HG03159 (cell line): ENCODE results near the gene KLF16.
"Not testable (repeated sequence)": the region's sequence is repeated elsewhere in the genome, so short reads cannot be mapped to it uniquely, and the experiment has no call there.

Experiments used
- ATAC-seq: cut with Tn5 transposase; IDR thresholded peaks from one replicate; pipeline ENCODE4 v1.9.1; 2021; ENCODE audit warnings: mild to moderate bottlenecking, moderate library complexity; ENCODE audit not compliant: unreplicated experiment

KLF16 gene

DNA sequence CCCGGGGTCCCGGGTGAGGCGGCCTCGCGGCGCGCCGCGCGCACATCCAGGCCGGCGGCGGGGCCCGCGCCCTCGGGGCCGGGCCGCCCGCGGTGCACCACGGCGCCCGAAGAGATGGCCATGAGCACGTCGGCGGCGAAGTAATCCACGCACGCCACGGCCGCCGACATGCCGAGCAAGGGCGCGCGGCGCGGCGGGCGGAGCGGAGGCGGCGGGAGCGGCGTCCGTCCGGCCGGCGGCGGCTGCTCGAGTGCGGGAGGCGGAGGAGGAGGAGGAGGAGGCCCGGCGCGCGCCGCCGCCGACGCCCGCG lies at the start of gene KLF16:
KLF16 (minus strand) TSS at position 252 of the 310 bp plus-strand sequence; CDS start at position 170, 82 bp downstream.
- peak; percentile 1 for ATAC-seq

DNA sequence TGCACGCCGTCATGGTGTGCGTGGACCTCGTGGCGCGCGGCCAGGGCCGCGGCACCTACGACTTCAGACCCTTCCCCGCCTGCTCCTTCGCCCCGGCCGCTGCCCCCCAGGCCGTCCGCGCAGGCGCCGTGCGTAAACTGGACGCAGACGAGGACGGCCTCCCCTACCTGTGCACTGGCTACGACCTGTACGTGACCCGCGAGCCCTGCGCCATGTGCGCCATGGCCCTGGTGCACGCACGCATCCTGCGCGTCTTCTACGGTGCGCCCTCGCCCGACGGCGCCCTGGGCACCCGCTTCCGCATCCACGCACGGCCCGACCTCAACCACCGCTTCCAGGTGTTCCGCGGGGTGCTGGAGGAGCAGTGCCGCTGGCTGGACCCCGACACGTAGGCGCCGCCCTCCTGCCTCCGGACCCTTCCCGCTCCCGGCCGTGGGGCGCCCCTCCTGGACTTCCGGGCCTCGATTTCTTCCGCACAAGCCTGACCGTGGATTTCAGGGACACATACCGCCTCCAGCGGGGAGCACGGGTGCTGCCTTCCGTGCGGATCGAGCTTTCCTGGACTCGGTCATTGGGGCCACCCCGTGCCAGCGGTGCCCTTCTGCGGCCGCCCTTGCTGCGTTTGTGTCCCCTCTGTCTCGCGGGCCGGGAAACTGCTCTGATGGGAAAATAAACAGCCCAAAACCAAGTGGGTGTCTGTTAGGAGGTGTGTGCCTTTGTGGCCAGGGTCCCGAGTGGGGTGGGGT lies 49.6 kb upstream of the KLF16 start:
- no peak for ATAC-seq

DNA sequence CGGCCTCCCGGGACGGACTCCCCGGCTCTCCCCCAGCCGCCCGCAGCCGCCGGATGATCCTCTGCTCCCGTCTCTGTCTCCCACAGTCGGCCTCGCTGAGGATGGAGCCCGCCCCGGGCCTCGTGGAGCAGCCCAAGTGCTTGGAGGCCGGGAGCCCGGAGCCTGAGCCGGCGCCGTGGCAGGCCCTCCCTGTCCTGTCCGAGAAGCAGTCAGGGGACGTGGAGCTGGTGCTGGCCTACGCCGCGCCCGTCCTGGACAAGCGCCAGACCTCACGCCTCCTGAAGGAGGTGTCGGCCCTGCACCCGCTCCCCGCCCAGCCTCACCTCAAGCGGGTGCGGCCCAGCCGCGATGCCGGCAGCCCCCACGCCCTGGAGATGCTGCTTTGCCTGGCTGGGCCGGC lies 48.6 kb upstream of the KLF16 start:
- ATAC-seq: no peak

DNA sequence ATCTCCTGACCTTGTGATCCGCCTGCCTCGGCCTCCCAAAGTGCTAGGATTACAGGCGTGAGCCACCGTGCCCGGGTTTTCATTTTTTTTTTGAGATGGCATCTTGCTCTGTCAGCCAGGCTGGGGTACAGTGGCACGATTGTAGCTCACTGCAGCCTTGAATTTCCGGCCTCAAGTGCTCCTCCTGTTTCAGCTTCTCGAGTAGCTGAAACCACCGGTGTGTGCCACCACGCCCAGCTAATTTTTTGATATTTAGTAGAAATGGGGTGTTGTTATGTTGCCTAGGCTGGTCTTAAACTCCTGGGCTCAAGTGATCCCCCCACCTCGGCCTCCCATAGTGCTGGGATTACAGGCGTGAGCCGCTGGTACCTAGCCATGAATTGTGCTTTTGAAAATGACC lies 47.7 kb upstream of the KLF16 start:
- ATAC-seq: no peak

DNA sequence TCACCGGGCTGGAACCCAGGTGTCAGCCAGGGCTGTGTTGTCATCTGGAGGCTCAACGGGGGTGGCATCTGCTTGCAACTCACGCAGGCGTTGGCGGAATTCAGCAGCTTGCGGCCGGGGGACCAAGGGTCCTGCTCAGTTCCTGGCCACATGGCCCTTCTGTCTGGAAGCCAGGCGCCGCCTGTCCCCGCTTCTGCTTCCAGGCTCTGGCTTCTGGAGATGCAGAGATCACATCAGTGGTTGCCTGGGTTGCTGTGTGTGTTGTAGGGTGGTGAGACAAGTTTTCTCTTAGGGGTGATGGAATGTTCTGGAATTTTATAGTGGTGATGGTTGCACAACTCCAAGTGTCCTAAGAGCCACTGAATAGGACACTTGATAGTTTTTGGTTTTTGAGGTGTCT lies 46.8 kb upstream of the KLF16 start:
- ATAC-seq: no peak

DNA sequence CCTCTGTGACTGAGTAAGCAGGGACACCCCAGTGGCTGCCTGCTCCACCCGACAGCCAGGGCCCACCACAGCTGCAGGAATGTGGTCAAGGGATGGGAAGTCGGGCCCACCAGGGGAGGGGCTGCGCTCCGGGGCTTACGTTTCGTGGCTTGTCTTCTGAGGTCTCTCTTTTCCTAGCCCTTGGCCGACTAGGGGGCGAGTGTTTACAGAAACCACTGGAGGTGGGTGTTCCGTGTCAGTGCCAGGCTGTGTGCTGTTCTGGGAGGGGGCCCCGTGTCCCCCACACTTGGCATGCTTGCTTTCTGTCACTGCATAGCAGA lies 46.3 kb upstream of the KLF16 start:
- no peak for ATAC-seq

DNA sequence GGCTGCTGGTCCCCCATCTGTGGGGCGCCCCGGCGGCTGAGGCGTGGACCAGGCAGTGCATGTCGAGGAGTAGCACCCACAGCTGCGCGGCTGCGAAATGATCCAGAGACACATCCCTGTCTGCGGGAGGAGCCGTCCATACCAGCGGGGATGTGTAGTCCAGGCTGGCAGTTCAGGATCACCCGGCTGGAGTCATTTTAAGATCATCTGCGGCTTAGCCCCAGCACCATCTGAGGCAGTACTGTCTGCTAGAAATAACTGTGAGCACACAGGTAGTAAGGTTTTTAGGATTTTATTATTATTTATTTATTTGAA lies 44.9 kb upstream of the KLF16 start:
- no peak for ATAC-seq

DNA sequence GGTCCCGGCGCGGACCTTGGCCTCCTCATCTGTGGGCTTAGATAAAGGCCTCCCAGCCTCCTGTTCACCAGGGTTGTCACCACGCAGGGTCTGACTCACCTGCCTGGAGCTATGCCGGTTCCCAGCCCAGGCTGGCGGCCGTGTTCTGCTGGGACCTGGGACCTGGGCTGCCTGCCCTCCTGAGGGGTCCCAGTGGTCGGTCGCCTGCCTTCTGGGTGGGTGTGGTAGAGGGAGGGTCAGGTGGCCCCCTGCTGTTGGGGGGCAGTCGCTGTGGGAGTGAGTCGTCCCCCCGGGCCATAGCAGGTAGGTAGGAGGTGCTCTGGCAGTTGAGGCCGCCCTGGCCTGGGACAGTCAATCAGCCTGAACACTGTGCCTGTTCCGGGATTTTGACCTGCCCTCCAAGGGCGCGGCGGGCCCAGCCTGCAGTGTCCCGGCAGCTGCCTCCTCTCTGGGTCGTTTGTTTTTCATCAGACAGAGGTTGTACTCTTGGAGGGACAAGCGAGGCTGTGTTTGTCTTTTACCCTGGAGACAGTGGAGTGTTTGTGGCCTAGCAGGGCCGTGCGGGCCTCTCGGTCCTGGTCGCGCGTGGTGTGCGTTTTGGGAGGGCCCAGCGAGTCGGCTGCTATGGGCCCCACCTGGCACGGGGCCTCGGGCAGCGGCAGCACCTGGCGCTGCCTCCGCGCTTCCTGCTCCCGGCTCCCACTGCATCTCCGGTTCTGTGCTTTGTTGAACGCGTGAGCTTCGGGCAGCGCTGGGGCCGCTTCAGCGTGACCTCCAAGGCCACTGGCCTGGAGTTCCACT lies 44.4 kb upstream of the KLF16 start:
- no peak for ATAC-seq

DNA sequence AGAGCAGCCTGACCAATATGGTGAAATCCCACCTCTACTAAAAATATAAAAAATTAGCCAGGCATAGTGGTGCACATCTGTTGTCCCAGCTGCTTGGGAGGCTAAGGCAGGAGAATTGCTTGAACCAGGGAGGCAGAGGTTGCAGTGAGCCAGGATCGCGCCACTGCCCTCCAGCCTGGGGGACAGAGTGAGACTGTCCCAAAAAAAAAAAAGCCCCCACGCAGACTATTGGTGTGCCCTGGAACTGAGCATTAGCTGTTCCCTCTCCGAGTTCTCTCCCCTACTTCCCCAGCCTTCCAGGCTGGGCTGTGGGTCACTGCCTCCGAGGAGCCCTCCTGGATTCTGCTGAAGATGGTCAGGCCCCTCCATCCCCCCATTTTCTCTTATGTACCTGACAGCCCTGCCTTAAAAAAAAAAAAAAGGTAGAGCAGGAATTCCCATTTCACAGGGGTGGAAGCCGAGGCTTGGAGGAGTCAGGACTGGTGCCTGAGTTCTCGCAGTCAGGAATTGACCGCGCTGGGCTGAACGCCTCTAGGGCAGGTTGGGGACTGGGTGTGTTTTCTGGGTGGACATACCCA lies 43.7 kb upstream of the KLF16 start:
- no peak for ATAC-seq

DNA sequence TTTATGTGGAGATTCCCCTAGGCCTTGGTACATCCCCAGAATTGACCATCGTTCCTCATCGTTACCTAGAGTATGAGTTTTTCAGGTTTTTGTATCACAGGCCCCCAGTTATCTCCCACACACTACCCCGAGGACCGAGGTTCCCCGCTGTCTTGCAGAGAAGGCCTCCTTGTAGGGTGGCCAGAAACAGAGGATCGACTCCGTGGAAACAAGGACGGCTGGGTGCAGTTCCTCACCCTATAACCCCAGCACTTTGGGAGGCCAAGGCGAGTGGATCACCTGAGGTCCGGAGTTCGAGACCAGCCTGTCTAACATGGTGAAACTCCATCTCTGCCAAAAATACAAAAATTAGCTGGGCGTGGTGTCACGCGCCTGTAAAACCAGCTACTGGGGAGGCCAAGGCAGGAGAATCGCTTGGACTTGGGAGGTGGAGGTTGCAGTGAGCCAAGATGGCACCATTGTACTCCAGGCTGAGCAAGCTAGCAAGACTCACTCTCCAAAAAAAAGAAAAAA lies 42.5 kb upstream of the KLF16 start:
- no peak for ATAC-seq

DNA sequence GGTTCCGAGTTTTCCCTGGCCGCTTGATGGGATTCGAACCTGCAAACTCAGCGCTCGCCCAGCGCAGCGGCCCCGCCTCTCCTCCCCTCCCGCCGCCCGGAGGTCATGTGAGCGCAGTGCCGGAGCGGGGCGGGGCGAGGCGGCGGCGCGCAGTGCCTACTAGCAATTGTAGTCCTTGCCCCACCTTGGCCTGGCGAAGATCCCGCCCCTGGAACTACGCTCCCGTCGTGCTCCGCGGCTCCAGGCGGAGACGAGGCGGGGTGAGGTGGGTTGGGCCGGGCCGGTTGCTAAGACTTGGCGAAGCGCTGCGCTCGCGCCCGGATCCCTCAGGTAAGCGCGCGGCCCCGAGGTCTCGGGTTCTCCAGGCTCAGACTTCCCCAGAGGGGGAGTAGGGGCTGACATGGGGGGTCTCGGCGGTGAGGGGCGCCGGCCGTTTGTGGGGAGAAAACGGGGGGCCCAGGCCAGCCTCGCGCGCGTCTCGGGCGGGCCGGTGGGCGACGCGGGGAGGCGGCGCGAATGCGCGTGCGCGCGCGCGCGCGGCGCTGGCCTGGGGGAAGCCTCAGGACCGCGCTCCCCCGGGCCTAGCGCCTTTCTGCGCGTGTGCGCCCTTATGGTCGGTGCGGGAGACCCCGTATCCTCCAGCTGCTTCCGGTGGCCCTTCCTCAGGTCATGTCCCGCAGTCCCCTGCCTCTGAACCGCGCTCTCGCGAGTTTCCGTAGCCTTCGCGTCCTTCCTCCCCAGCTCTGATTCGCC lies 41.9 kb upstream of the KLF16 start, which contains the start of the genes ADAT3 and SCAMP4:
ADAT3 (plus strand) TSS at position 290 of the 753 bp plus-strand sequence. CDS start 6,649 bp downstream, outside the sequence.
SCAMP4 (plus strand) TSS at position 290 of the 753 bp plus-strand sequence. CDS start 9,621 bp downstream, outside the sequence.
- ATAC-seq: peak; percentile 79

DNA sequence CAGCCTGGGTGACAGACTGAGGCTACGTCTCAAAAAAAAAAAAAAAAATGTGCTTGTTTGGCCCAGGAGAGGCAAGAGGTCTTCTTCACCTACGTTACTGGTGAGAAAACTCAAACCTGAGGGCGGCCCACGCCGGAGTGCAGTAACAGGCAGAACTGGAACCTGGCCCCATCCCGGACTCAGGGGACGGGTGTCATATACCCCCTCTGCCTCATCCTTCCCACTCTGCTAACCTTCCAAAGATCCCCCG lies 41.4 kb upstream of the KLF16 start:
- no peak for ATAC-seq

DNA sequence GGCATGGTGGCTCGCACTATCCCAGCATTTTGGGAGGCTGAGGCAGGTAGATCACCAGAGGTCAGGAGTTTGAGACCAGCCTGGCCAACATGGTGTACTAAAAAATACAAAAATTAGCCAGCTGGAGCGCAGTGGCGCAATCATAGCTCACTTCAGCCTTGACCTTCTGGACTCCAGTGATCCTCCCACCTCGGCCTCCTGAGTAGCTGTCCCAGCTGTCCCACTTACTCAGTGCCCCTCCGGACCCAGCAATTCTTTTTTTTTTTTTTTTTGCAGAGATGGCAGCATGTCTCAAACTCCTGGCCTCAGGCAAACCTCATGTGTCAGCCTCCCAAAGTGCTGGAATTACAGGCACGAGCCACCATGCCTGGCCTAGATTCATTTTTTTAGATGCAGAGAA lies 39.5 kb upstream of the KLF16 start:
- ATAC-seq: no peak

DNA sequence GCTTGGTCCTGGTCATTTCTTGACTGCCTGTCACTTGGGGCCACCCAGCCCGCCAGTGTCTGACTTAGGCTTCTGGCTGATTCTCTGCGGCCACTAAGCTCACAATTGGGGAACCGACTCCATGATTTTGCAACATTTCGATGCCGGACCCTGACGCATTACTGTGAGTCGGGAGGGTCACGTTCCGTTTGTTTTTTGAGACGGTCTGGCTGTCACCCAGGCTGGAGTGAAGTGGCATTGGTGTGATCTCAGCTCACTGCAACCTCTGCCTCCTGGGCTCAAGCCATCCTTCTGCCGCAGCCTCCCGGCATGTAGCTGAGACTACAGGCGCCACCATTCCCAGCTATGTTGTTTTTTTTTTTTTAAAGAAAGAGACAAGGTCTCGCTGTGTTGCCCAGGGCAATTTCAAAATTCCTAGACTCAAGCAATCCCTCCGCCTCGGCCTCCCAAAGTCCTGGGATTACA lies 38.6 kb upstream of the KLF16 start:
- no peak for ATAC-seq

DNA sequence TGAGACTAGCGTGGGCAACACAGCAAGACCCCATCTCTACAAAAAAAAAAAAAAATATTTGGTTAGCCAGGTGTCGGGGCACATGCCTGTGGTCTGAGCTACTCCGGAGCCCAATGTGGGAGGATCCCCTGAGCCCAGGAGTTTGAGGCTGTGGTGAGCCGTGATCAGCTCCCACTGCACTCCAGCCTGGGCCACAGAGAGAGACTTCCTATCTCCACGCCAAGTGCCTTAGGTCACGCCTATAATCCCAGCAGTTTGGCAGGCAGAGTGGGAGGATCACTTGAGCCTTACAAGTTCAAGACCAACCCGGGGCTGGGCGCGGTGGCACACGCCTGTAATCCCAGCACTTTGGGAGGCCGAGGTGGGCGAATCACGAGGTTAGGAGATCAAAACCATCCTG lies 33.1 kb upstream of the KLF16 start:
- ATAC-seq: no peak

DNA sequence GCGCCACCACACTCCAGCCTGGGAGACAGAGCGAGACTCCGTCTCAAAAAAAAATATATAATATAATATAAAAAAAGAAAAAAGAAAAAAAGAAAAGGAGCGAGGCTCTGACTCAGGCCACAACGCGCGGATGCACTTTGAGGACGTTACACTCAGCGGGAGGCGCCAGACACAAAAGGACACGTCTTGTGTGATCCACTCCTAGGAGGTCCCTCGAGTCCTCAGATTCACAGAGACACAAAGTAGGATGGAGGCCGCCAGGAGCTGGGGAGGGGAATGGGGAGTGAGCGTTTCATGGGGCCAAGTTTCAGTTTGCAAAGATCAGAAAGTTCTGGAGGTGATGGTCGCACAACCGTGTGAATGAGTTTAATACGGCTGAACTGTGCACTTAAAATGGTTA lies 30.4 kb upstream of the KLF16 start:
- ATAC-seq: no peak

DNA sequence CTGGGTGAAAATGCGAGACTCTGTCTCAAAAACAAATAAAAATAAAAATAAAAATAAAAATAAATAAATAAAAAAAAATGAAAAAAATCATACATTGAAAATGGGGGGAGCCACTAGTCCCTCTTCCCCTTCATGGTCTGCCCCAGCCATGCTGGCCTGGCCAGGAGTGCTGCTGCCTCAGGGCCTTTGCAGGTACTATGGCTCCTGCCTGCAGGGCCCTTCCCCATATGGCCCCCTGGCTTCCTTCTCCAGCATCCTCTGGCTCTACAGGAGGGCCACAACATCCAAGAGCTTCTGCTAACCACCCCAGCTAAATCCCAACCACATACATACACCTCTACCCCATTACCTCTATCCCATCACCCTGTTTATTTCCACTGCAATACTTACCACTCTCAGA lies 26.5 kb upstream of the KLF16 start:
- no peak for ATAC-seq

DNA sequence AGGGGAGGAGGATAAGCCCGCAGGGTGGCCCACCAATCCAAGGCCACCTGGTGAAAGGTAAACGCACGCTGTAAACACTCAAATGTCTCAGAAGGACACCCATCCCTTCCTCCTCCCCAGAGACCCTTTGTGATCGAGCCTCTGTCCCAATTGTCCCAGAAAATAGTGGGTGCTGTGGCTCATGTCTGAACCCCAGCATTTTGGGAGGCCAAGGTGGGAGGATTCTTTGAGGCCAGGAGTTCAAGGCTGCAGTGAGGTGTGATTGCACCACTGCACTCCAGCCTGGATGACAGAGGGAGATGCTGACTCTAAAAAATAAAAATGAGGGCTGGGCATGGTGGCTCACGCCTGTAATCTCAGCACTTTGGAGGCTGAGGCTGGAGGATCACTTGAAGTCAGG lies 25.0 kb upstream of the KLF16 start:
- ATAC-seq: no peak

DNA sequence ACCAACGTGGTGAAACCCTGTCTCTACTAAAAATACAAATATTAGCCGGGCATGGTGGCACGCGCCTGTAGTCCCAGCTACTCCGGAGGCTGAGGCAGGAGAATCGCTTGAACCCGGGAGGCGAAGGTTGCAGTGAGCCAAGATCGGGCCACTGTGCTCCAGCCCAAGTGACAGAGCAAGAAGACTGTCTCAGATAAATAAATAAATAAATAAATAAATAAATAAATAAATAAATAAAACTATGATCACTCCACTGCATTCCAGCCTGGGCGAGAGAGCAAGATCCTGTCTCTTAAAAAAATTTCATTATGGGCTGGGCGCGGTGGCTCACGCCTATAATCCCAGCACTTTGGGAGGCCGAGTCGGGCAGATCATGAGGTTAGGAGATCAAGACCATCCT lies 23.0 kb upstream of the KLF16 start:
- ATAC-seq: not testable (repeated sequence)

DNA sequence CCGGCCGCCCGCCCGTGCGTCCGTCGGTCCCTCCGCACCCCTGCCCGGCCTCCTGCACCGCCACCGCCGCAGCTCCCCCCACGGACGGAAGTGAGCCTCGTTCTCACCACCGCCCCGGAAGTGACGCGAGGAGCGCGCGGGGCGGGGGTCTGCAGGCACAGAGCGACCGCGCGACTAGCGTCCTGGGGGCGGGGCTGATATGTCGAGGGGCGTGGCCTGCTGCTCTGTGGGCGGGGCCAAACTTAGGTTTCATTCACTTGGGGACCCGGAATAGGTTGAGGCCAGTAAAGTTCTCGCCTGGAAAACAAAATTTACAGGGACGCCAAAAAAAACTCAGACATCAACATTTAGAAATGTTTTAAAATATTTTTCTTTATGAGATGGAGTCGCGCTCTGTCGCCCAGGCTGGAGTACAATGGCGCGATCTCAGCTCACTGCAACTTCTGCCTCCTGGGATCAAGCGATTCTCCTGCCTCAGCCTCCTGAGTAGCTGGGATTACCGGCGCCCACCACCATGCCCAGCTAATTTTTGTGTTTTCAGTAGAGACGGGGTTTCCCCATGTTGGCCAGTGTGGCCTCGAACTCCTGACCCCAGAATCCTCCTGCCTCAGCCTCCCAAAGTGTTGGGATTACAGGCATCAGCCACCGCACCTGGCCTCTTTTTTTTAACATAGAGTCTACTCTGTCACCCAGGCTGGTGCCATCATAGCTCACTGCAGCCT lies 22.2 kb upstream of the KLF16 start, which contains the start of gene ABHD17A:
ABHD17A (minus strand) TSS at position 99 of the 722 bp plus-strand sequence. CDS start 3,930 bp downstream, outside the sequence.
- ATAC-seq: peak; percentile 71
